GM23338 (cell line): ENCODE measurements around the gene MYO1D.

ENCODE experiments used
- CREB1 ChIP-seq: fragments of 250-450 bp; sonication (Bioruptor Pico); IDR thresholded peaks from 2 replicates; pipeline ENCODE4 v1.5.0; 2020; ENCODE audit warnings: low read depth, mild to moderate bottlenecking, moderate library complexity
- TF ChIP-seq, protein P1 (sequence below), 2 experiments: fragments of 200-600 bp in 1 of 2; sonication (generic) in 1 of 2; conservative IDR thresholded peaks; 2 replicates each; pipeline versions ENCODE4 v1.5.1 to v1.6.1; 2016 to 2017; ENCODE audit warnings: antibody characterized with exemption in 2 of 2, low read depth in 2 of 2, mild to moderate bottlenecking in 2 of 2, moderate library complexity in 1 of 2

DNA sequence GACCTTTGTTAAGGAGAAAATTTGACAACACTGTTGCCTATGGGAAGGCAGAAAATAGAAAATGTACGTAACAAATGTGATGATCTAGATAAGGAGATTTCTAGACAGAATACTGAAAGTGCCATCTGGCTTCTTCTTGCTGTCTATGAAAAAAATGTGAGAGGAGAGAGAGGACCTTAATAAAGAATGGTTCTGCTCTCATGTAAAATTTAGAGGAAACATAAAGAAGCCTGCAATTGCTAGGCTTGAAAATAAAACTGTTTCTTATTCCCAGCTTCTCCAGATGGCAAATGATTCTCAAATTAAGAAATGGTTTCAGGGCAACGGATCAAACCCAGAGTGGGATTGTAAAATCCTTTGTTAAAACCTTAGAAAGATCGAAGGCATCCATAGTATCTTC lies 261.6 kb downstream of the MYO1D start:
- TF ChIP-seq CREB1: no peak
- TF ChIP-seq, protein P1, sequence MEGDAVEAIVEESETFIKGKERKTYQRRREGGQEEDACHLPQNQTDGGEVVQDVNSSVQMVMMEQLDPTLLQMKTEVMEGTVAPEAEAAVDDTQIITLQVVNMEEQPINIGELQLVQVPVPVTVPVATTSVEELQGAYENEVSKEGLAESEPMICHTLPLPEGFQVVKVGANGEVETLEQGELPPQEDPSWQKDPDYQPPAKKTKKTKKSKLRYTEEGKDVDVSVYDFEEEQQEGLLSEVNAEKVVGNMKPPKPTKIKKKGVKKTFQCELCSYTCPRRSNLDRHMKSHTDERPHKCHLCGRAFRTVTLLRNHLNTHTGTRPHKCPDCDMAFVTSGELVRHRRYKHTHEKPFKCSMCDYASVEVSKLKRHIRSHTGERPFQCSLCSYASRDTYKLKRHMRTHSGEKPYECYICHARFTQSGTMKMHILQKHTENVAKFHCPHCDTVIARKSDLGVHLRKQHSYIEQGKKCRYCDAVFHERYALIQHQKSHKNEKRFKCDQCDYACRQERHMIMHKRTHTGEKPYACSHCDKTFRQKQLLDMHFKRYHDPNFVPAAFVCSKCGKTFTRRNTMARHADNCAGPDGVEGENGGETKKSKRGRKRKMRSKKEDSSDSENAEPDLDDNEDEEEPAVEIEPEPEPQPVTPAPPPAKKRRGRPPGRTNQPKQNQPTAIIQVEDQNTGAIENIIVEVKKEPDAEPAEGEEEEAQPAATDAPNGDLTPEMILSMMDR (conservative IDR thresholded peaks at IDR 0.05; ENCODE audit: low read depth in 2 of 2): no peak
